GM21528 (cell line): ENCODE measurements around the gene UBE2H.
"Not testable (repeated sequence)": the region's sequence is repeated elsewhere in the genome, so short reads cannot be mapped to it uniquely, and the experiment has no call there.

Experiments used
- ATAC-seq: cut with Tn5 transposase; IDR thresholded peaks from one replicate; pipeline ENCODE4 v1.9.1; 2021; ENCODE audit warnings: mild to moderate bottlenecking, moderate library complexity; ENCODE audit not compliant: unreplicated experiment, low FRiP score

The UBE2H gene

DNA sequence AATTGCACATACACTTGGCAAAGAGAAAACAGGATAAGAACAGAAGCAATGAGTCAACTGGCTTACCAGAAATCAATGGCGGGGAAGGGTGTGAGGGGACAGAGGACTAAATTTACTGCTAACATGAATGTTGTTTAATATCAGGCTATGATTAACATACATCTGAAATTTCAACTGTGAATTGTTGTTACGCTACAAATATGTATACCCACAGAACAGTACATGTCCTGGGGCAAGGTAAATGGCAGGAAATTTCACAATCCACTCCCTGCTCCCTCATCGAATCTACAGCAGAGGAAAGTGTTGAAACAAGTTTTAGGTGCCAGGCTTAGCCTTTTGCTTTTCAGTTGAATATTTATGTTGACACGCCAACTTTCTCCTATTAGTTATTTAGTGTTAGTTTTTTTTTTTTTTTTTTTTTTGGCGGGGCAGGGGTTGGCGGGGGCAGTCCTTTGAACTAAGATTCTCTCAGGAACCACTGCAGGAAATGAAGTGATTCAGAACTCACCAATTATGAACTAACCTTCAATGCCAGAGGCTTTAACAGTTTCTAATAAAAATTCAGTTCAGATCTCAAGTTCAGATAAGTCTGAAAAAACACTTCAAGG is 99.0 kb downstream of the UBE2H start:
- no peak for ATAC-seq

- no peak for ATAC-seq
Measured at GRCh38 chr7:129851809-129852208, 101.0 kb downstream of the UBE2H start.

DNA sequence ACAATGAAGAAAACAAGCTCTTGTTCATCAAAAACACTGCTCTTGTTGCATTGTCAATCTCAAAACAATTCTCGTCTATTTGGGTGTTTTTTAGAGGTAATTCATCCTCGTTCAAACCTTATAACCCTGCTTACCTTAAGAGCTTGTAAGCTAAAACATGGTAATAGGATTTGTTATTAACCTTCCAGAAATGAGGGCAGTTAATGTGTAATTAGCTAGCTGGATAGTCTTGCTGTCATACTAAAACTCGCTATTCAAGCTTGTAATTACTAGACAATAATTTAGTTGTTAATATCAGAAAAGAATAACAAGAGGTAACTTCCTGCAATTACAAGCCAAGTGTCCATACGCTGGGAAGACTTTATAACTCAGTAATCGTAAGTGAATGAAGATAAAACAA is 101.6 kb downstream of the UBE2H start:
- ATAC-seq, result no peak

- ATAC-seq, result no peak
Measured at GRCh38 chr7:129848436-129848835, 104.3 kb downstream of the UBE2H start.

DNA sequence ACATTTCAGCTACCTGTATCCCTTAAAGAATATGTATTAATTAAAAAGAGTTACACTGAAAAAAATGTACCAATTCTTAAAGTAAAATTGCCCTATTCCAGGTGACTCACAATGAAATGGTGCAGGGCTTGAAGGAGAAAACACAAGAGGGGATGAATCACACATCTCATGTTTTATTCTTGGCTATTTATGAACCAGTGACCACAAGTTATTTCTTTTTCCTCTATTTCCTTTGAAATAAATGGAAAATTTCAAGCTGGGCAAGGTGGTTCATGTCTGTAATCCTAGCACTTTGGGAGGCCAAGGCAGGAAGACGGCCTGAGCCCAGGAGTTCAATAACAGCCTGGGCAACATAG is 106.8 kb downstream of the UBE2H start:
- no peak for ATAC-seq

GRCh38 chr7:129845178-129845971 is 107.4 kb downstream of the UBE2H start:
- no peak for ATAC-seq

GRCh38 chr7:129843978-129844840 is 108.6 kb downstream of the UBE2H start:
- ATAC-seq, result no peak

DNA sequence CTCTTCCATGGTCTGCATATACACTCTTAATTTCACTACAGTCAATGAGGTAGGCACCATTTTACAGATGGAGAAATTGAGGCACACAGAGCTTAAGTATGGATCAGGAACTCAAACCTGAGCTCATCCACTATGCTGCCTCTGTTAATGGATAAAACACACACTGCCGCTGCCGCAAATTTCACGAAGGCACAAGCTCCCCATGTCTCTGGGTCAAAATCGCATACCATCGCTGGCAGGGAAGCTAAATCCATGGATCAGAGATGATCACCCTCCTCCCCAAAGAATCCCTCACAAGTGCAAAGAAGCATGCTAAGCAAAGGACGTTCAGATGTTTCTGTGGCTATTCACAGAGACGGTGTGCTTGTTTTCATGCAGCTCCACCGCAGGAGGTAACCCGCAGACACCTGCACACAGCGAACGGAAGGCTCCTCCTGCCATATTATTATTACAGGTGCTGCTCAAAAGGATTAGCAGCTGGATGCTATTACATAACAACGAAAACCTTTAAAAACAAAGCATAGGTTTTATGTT is 109.3 kb downstream of the UBE2H start:
- no peak for ATAC-seq

GRCh38 chr7:129841465-129841864 is 111.3 kb downstream of the UBE2H start:
- ATAC-seq, result no peak

DNA sequence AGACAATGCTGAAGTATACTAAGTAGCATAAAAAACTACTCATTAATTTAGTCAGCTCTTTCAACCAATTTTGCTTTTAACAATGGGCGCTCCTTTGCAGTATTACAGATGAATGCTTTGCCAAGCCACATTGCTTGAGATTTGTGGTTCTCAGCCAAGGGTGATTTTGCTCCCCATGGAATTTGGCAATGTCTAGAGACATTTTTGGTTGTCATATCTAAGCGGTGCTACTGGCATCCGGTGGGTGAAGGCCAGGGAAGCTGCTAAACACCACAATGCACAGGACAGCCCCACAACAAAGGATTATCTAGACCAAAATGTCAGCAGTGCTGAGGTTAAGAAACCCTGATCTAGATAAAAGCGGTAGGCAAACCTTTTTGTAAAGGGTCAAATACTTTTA is 112.0 kb downstream of the UBE2H start:
- no peak for ATAC-seq

DNA sequence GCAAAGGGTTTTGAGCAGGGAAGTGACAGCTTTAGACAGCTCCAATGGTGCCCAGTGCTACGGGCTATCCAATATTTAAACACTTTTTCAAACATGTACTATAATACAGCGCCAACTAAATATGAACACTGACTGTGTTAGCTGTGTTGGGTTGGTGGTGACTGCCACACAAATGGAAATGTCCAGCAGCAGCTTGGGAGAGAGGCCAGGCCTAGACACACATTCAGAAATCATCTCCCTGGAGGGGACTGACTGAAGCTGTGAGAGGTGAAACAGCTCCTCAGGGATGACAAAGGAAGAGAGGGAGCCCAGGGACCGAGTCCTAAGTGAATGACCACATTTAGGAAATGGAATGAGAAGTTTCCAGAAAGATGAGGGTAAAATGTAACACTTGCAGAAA is 115.8 kb downstream of the UBE2H start:
- no peak for ATAC-seq

DNA sequence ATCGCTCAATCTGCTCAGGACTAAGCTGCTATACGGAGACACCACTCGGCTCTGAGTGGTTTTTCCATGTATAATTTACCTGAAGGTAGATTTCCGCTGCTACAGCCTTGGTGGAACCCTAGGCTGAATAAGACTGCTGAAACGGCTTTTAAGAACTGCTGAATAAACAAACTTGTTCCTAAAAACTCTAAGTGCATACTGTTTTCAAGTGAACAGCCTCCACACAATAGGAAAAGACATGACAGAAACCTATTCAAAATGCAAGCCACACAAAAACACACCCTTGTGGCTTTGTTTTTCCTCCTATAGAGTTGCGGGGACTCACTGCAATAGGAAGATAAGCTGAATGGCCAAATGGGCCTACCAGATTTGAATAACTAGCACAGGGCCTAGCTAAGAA is 117.2 kb downstream of the UBE2H start:
- no peak for ATAC-seq

GRCh38 chr7:129833353-129833752 is 119.4 kb downstream of the UBE2H start:
- not testable (repeated sequence) for ATAC-seq

- ATAC-seq, result no peak
Measured at GRCh38 chr7:129832701-129833227, 120.0 kb downstream of the UBE2H start.

- no peak for ATAC-seq
Measured at GRCh38 chr7:129832282-129832681, 120.5 kb downstream of the UBE2H start.

- no peak for ATAC-seq
Measured at GRCh38 chr7:129831424-129832058, 121.2 kb downstream of the UBE2H start.

- ATAC-seq, result no peak
Measured at GRCh38 chr7:129830949-129831348, 121.8 kb downstream of the UBE2H start.

GRCh38 chr7:129829737-129830631 is 122.8 kb downstream of the UBE2H start:
- ATAC-seq, result no peak

GRCh38 chr7:129828989-129829736 is 123.6 kb downstream of the UBE2H start:
- no peak for ATAC-seq
